Testis (tissue), 2 donors: ENCODE results near the gene KATNAL2.

Experiments
- POLR2A ChIP-seq: fragments of 450-650 bp; IDR thresholded peaks from one replicate; pipeline ENCODE4 v1.6.1; 2017; ENCODE audit warnings: antibody characterized with exemption, mild to moderate bottlenecking, moderate library complexity
- TF ChIP-seq, protein P1 (sequence below), 3 experiments: fragments of 450-650 bp in 2 of 3; fragments of 200-600 bp in 1 of 3; sonication (generic) in 1 of 3; IDR thresholded peaks; one replicate each; pipeline ENCODE4 v1.5.1; 2016 to 2019; ENCODE audit warnings: antibody characterized with exemption in 3 of 3, mild to moderate bottlenecking in 2 of 3, moderate library complexity in 1 of 3

DNA sequence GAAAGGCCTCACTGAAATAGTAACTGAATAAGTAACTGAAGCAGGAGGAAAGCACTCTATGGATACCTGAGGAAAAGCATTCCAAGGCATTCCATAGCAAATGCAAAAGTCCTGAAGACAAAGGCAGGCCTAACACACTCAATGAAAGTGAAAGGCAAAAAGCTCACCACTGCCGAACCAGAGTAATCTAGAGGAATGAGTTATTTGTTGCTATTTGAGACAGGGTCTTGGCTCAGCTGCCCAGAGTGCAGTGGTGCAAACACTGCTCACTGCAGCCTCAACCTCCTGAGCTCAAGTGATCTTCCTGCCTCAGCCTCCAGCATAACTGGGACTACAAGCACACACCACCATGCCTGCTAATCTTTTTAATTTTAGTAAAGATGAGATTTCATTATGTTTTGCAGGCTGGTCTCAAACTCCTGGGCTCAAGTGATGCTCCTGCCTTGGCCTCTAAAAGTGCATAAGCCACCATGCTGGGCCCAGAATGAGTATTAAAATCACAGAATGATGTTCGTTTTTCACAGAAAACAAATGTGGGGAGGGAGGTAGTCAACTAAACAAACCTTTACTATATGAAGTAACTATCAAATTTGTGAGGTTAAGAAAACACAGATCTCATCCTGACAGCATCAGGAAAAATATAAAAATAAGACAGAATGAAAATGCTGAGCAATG lies 18.0 kb upstream of the KATNAL2 start:
- TF ChIP-seq, protein P1, sequence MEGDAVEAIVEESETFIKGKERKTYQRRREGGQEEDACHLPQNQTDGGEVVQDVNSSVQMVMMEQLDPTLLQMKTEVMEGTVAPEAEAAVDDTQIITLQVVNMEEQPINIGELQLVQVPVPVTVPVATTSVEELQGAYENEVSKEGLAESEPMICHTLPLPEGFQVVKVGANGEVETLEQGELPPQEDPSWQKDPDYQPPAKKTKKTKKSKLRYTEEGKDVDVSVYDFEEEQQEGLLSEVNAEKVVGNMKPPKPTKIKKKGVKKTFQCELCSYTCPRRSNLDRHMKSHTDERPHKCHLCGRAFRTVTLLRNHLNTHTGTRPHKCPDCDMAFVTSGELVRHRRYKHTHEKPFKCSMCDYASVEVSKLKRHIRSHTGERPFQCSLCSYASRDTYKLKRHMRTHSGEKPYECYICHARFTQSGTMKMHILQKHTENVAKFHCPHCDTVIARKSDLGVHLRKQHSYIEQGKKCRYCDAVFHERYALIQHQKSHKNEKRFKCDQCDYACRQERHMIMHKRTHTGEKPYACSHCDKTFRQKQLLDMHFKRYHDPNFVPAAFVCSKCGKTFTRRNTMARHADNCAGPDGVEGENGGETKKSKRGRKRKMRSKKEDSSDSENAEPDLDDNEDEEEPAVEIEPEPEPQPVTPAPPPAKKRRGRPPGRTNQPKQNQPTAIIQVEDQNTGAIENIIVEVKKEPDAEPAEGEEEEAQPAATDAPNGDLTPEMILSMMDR (IDR thresholded peaks at IDR 0.05) = no peak
- TF ChIP-seq POLR2A = no peak
